Subcutaneous adipose tissue (tissue), 4 donors: ENCODE measurements around the gene SMIM34. TPM values are rescaled to one million over a fixed set of nuclear protein-coding genes. Genes with fewer than 3 reads are reported as not detected.
"Not testable (repeated sequence)": the region's sequence is repeated elsewhere in the genome, so short reads cannot be mapped to it uniquely, and the experiment has no call there.

Source experiments
- small RNA-seq: library from RNA; depleted of rRNA; stranded (forward); fragments of <200 nt; gene quantifications from one replicate; pipeline ENCODE3, GENCODE V24; 2016
- total RNA-seq, 4 donors: library from RNA; depleted of rRNA; stranded (reverse); fragments of >200 nt; gene quantifications; one replicate each; pipeline ENCODE4 v1.1.0, GENCODE V29; 2016
- TF ChIP-seq, protein P1 (sequence below): fragments of 450-650 bp; IDR thresholded peaks from one replicate; pipeline ENCODE4 v1.5.1; 2016; ENCODE audit warnings: low read depth, mild to moderate bottlenecking, control low read depth, antibody characterized with exemption, moderate library complexity

SMIM34 gene, protein sequence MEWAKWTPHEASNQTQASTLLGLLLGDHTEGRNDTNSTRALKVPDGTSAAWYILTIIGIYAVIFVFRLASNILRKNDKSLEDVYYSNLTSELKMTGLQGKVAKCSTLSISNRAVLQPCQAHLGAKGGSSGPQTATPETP
- total RNA-seq, result 1 to 10 TPM in 1 of 4 donors, not detected in 3; 2.4 TPM

DNA sequence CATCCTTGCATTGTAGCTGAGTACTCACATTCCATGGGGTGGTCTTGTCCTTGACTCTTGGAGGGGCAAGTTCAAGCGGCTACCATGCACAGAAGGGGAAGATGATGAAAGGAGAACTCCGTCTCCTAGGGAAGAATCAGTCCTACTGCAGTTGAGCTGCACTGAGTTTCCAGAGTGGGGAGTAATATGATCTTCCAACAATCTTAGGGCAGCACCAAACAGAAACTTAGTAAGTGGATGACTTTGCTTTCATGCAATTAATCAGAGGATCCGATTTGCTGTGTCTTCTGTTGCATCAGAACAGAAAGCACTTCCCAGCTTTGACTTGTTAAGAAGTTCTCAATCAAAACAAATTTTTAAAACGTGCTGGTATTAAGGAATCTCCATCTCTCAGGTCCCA lies at the start of gene SMIM34:
Gene SMIM34 (minus strand): TSS at position 147 of the 400 bp plus-strand sequence. CDS start 112 bp downstream, at position 35.
- TF ChIP-seq, protein P1, sequence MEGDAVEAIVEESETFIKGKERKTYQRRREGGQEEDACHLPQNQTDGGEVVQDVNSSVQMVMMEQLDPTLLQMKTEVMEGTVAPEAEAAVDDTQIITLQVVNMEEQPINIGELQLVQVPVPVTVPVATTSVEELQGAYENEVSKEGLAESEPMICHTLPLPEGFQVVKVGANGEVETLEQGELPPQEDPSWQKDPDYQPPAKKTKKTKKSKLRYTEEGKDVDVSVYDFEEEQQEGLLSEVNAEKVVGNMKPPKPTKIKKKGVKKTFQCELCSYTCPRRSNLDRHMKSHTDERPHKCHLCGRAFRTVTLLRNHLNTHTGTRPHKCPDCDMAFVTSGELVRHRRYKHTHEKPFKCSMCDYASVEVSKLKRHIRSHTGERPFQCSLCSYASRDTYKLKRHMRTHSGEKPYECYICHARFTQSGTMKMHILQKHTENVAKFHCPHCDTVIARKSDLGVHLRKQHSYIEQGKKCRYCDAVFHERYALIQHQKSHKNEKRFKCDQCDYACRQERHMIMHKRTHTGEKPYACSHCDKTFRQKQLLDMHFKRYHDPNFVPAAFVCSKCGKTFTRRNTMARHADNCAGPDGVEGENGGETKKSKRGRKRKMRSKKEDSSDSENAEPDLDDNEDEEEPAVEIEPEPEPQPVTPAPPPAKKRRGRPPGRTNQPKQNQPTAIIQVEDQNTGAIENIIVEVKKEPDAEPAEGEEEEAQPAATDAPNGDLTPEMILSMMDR, result not testable (repeated sequence)

DNA sequence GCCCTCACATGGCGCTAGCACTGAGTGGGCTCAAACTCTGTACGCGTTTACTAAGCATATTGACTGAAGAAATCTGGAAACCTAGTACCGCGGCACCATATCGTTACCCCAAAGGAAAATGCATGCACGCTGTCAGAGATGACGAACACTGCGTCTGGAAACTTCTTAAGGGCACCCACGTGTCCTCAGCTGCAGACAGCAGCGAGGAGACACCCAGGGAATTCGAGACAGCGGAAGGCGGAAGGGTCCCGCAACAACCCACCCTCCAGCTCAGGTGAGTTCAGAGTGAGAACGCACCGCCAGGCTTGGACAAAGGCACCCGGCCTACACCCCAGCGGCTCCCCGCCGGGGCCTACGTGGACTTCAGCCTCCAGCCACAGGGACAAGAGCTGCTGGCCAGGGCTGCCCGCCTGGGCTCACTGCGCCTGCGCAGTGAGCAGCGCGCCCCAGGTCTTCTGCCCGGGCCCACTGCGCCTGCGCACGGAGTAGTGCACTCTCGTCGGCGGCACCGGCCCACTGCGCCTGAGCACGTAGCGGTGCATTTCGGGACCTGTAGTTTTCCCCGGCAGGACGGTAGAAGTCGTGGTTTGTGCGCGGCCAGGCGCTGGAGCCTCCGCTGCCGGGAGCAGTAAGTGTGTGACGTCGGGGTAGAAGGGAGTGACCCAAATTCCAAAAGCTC lies 48.7 kb downstream of the SMIM34 start, which contains the start of gene SMIM11:
Gene SMIM11 (plus strand): TSS at position 568 of the 679 bp plus-strand sequence. CDS start 3,998 bp downstream, outside the sequence.
- TF ChIP-seq, protein P1, result not testable (repeated sequence)

DNA sequence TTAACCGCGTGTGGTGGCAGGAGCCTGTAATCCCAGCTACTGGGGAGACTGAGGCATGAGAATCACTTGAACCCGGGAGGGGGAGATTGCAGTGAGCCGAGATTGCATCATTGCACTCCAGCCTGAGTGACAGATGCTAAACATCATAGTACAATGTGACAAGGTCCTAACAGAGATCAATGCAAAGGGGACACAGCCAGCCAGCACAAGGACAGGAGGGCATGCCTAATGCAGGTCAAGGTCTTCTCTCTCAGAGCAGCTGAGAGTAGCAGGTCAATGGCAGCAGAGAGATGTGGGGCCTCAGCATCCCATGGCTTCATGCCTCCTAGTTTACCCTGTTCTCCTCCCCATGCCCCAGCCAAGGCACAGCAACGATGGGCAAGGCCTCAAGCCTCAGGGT lies 51.4 kb downstream of the SMIM34 start:
- TF ChIP-seq, protein P1, result no peak

DNA sequence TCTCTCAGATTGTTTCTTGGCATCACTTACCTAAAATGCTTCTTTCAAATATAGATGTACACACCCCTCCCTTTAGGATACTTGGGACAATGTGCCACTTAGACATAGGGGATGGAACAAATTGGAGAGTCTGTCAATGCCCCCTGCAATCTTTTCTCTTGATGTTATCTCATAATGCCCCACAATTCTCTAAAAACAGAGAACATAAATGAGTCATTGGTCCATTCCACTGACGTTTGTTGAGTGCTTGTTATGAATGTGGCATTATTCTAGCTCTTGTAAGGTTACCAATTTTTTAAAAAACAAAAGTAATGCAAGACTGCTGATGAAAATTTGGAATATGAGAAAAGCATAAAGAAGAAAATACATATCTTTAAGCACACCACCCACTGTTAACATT lies 54.0 kb downstream of the SMIM34 start:
- TF ChIP-seq, protein P1, result no peak

Small RNA genes lying within 50 kb of the gene (small RNA-seq; reads per million reads assigned to genes)
- gene RF00614, result not detected

Other genes starting within 250 kb of the SMIM34 start
- gene KCNE2, start 59.9 kb downstream of the SMIM34 start, total RNA-seq, result not detected
- 1 to 10 TPM; 5.5 to 9.5 (median 6.5) TPM for gene SMIM11, start 48.4 kb downstream of the SMIM34 start, total RNA-seq
- gene KCNE1, start 88.3 kb upstream of the SMIM34 start, total RNA-seq, result 10 to 100 TPM in 2 of 4 donors, 1 to 10 TPM in 2; 5.7 to 28.9 (median 10.4) TPM
- gene RCAN1, start 191.2 kb upstream of the SMIM34 start, total RNA-seq, result 10 to 100 TPM; 28.8 to 68.3 (median 47.0) TPM
- 10 to 100 TPM; 10.4 to 37.7 (median 20.3) TPM for gene CLIC6, start 245.0 kb upstream of the SMIM34 start, total RNA-seq